ENCODE data around the gene SMARCB1.

- TF ChIP-seq POLR2AphosphoS5 (IDR thresholded peaks at IDR 0.05; ENCODE audit: low read depth, low read length) (no peak), REST (IDR thresholded peaks at IDR 0.05; ENCODE audit: insufficient read depth in 1 of 2, low read depth in 2 of 2, low read length in 2 of 2) (no peak), TAF1 (IDR thresholded peaks at IDR 0.05; ENCODE audit: borderline replicate concordance, insufficient read depth, low read length) (no peak), SIN3A (IDR thresholded peaks at IDR 0.05; ENCODE audit: borderline replicate concordance, insufficient read depth, low read length) (no peak)
Measured at GRCh38 chr22:23779083-23779482, 7.7 kb upstream of the SMARCB1 start.

All from PFSK-1 (cell line).